ENCODE data around the gene HOXC6. TPM values are rescaled to one million over a fixed set of nuclear protein-coding genes. Genes with fewer than 3 reads are reported as not detected.

Gene HOXC6
- total and polyA plus RNA-seq, 2 experiments from 2014 or later = not detected

DNA sequence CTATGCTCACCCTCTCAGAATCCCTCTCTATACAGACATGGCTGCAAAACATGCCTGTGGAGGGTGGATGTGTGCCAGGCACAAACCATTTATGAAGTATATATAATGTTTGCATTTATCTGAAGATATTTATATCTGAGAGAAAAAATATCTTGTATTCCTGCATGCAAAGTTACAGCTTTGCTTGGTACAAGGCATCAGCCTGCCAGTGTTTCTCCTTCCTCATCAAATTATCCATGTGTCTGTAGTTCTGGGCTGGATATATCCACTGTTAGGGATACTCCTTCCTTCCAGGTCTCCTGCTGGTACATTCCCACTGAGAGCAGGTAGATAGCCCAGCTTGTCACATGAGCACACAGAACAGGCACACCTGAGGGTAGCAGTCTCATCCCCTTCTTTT is 37.4 kb downstream of the HOXC6 start:
- Histone ChIP-seq H3K27ac (ENCODE audit: low read depth) (no peak overlapping the region), H3K4me2 (no peak overlapping the region), H3K79me2 (replicated peaks; ENCODE audit: insufficient read depth) (no peaks in the 10 kb centered on the region), H3K9me2 (ENCODE audit: insufficient read depth) (no peaks in the 10 kb centered on the region), H3F3A (replicated peaks; ENCODE audit: low read depth) (no peaks in the 10 kb centered on the region), H3K27me3 (ENCODE audit: insufficient read depth) (peaks cover 96% of the 10 kb centered on the region), H4K20me1 (replicated peaks; ENCODE audit: insufficient read depth) (0 out of 2 replicates have a peak, but pooled peaks cover 5% of the 10 kb centered on the region), H3K36me3 (ENCODE audit: insufficient read depth) (no peaks in the 10 kb centered on the region), H2AFZ (no peak overlapping the region), H3K4me1 (ENCODE audit: insufficient read depth) (peaks cover 20% of the 10 kb centered on the region), H3K4me3 (no peak overlapping the region)
- H3K9me3 Mint-ChIP-seq = no peaks in the 10 kb centered on the region
- H3K4me3 Mint-ChIP-seq = no peak overlapping the region
- DNase-seq (ENCODE audit: low spot score) (no peak), ATAC-seq (no peak)
- no peaks in the 10 kb centered on the region for H3K36me3 Mint-ChIP-seq (ENCODE audit: low read depth)
- no peak overlapping the region for H3K27ac Mint-ChIP-seq
- peaks cover 12% of the 10 kb centered on the region for H3K4me1 Mint-ChIP-seq
- TF ChIP-seq EZH2phosphoT487 (IDR thresholded peaks at IDR 0.05; ENCODE audit: unreplicated experiment) (no peak), ZNF331 (CRISPR knock-in tag; IDR thresholded peaks at IDR 0.05; ENCODE audit: low read depth) (no peak)
- TF ChIP-seq, protein P1, sequence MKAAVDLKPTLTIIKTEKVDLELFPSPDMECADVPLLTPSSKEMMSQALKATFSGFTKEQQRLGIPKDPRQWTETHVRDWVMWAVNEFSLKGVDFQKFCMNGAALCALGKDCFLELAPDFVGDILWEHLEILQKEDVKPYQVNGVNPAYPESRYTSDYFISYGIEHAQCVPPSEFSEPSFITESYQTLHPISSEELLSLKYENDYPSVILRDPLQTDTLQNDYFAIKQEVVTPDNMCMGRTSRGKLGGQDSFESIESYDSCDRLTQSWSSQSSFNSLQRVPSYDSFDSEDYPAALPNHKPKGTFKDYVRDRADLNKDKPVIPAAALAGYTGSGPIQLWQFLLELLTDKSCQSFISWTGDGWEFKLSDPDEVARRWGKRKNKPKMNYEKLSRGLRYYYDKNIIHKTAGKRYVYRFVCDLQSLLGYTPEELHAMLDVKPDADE (IDR thresholded peaks at IDR 0.05) = no peak
- TF ChIP-seq, protein P2, sequence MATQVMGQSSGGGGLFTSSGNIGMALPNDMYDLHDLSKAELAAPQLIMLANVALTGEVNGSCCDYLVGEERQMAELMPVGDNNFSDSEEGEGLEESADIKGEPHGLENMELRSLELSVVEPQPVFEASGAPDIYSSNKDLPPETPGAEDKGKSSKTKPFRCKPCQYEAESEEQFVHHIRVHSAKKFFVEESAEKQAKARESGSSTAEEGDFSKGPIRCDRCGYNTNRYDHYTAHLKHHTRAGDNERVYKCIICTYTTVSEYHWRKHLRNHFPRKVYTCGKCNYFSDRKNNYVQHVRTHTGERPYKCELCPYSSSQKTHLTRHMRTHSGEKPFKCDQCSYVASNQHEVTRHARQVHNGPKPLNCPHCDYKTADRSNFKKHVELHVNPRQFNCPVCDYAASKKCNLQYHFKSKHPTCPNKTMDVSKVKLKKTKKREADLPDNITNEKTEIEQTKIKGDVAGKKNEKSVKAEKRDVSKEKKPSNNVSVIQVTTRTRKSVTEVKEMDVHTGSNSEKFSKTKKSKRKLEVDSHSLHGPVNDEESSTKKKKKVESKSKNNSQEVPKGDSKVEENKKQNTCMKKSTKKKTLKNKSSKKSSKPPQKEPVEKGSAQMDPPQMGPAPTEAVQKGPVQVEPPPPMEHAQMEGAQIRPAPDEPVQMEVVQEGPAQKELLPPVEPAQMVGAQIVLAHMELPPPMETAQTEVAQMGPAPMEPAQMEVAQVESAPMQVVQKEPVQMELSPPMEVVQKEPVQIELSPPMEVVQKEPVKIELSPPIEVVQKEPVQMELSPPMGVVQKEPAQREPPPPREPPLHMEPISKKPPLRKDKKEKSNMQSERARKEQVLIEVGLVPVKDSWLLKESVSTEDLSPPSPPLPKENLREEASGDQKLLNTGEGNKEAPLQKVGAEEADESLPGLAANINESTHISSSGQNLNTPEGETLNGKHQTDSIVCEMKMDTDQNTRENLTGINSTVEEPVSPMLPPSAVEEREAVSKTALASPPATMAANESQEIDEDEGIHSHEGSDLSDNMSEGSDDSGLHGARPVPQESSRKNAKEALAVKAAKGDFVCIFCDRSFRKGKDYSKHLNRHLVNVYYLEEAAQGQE (IDR thresholded peaks at IDR 0.05; ENCODE audit: unreplicated experiment) = no peak
- peaks cover 45% of the 10 kb centered on the region for H3K27me3 Mint-ChIP-seq (ENCODE audit: insufficient read depth, low read depth, poor library complexity)

GRCh38 chr12:54066408-54066807 is 38.2 kb downstream of the HOXC6 start:
- Mint-ChIP-seq H3K4me3 (no peak overlapping the region), H3K27me3 (ENCODE audit: insufficient read depth, low read depth, poor library complexity) (peaks cover 45% of the 10 kb centered on the region), H3K4me1 (peaks cover 11% of the 10 kb centered on the region), H3K36me3 (ENCODE audit: low read depth) (no peaks in the 10 kb centered on the region), H3K9me3 (no peaks in the 10 kb centered on the region), H3K27ac (no peak overlapping the region)
- Histone ChIP-seq H3K4me1 (ENCODE audit: insufficient read depth) (peaks cover 13% of the 10 kb centered on the region), H3K36me3 (ENCODE audit: insufficient read depth) (no peaks in the 10 kb centered on the region), H3K9me2 (ENCODE audit: insufficient read depth) (no peaks in the 10 kb centered on the region), H4K20me1 (replicated peaks; ENCODE audit: insufficient read depth) (0 out of 2 replicates have a peak, but pooled peaks cover 2% of the 10 kb centered on the region), H3K27ac (ENCODE audit: low read depth) (no peak overlapping the region), H3K4me3 (no peak overlapping the region), H3K79me2 (replicated peaks; ENCODE audit: insufficient read depth) (no peaks in the 10 kb centered on the region), H3K27me3 (ENCODE audit: insufficient read depth) (peaks cover 96% of the 10 kb centered on the region), H3K4me2 (no peak overlapping the region), H2AFZ (no peak overlapping the region), H3F3A (replicated peaks; ENCODE audit: low read depth) (no peaks in the 10 kb centered on the region)
- no peak for ATAC-seq
- TF ChIP-seq, protein P1 (IDR thresholded peaks at IDR 0.05) = no peak
- TF ChIP-seq ZNF331 (CRISPR knock-in tag; IDR thresholded peaks at IDR 0.05; ENCODE audit: low read depth) = no peak
- DNase-seq (ENCODE audit: low spot score) = no peak

All from GM23338 (cell line).